ENCODE measurements around the gene ATL2.
"Not testable (repeated sequence)": the region's sequence is repeated elsewhere in the genome, so short reads cannot be mapped to it uniquely, and the experiment has no call there.

The ATL2 gene

DNA sequence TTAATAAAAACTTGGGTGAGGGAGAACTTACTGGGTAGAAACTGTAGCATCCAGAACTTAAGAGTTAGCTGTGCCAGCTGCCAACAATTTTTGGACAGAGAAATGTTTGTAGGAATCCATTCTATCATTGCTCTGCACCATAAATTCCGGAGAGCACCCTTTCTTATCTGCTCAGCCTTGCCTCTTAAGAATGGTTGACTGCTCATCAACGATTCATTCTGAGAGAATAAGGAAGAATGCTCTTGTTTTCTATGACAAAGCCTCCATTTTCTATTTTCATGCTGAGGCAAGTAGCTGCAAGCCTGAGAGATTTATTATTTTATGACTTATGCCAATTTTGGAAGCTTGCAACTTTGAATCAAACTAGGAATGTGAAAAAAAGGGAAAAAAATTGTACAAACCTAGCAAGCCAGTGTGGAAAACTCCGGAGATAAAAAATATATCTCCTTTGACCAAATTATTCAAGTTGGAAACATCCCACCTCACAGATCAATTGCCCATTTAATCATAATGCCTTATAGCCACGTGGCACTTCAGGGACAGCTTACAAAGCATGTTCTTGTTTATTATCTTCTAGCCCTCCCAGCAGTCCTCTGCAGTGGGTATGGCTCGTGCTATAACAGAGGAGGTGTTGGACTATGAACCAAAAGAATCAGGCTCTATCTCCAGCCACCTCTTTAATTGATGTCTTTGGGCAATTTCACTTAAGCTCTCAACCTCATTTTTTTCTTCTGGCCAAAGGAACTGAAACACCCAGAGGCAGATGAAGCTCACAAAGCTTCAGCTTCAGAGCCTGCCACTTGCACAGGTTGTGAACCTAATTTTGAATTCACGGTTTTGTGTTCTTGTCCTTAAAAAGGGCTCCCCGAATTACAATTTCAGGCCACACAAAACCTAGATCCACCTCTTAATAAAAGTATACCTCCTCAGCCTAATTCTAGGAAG is 40.9 kb upstream of the ATL2 start:
- TF ChIP-seq, protein P1, sequence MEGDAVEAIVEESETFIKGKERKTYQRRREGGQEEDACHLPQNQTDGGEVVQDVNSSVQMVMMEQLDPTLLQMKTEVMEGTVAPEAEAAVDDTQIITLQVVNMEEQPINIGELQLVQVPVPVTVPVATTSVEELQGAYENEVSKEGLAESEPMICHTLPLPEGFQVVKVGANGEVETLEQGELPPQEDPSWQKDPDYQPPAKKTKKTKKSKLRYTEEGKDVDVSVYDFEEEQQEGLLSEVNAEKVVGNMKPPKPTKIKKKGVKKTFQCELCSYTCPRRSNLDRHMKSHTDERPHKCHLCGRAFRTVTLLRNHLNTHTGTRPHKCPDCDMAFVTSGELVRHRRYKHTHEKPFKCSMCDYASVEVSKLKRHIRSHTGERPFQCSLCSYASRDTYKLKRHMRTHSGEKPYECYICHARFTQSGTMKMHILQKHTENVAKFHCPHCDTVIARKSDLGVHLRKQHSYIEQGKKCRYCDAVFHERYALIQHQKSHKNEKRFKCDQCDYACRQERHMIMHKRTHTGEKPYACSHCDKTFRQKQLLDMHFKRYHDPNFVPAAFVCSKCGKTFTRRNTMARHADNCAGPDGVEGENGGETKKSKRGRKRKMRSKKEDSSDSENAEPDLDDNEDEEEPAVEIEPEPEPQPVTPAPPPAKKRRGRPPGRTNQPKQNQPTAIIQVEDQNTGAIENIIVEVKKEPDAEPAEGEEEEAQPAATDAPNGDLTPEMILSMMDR (IDR thresholded peaks at IDR 0.05; ENCODE audit: low read depth, low read length): no peak
- H3K4me1 ChIP-seq: no peaks in the 10 kb centered on the region
- DNase-seq: no peak

DNA sequence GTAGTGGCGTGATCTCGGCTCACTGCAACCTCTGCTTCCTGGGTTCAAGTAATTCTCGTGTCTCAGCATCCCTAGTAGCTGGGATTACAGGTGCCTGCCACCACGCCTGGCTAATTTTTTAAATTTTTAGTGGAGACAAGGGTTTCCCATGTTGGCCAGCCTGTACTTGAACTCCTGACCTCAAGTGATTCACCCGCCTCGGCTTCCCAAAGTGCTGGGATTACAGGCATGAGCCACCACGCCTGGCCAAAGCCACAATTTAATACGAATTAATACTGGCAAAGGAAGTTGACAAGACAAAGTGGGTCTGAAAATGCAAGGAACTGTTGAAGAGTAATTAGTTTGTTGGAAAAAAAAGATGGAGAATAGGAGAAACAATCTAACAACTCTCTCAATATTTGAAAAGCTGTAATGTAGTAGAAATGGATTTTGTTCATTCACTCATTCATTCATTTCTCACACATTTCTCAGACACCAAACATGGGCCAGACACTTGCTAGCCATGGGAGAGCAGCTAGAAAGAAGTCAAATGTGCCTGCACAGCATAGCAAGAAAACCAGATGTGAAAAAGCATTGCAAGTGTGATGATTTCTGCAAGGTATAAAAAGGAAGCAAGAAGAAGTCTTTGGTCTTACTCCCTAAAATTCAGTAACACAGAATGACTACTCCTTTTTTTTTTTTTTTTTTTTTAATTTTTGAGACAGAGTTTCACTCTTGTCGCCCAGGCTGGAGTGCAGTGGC is 39.4 kb upstream of the ATL2 start:
- no peaks in the 10 kb centered on the region; the same call in 1 of the 2 replicates for H3K9me3 ChIP-seq
- no peaks in the 10 kb centered on the region for H3K36me3 ChIP-seq
- no peaks in the 10 kb centered on the region for H3K27me3 ChIP-seq
- no peaks in the 10 kb centered on the region for H3K4me1 ChIP-seq
- no peak for DNase-seq
- TF ChIP-seq, protein P1 (IDR thresholded peaks at IDR 0.05; ENCODE audit: low read depth, low read length): no peak
- H3K4me3 ChIP-seq (ENCODE audit: low read depth, low read length): no peak overlapping the region

More for the DNA sequence above, 40.9 kb upstream of the ATL2 start:
- Histone ChIP-seq H3K27me3 (no peaks in the 10 kb centered on the region), H3K36me3 (no peaks in the 10 kb centered on the region), H3K9me3 (no peaks in the 10 kb centered on the region), H3K4me3 (ENCODE audit: low read depth, low read length) (no peak overlapping the region)

DNA sequence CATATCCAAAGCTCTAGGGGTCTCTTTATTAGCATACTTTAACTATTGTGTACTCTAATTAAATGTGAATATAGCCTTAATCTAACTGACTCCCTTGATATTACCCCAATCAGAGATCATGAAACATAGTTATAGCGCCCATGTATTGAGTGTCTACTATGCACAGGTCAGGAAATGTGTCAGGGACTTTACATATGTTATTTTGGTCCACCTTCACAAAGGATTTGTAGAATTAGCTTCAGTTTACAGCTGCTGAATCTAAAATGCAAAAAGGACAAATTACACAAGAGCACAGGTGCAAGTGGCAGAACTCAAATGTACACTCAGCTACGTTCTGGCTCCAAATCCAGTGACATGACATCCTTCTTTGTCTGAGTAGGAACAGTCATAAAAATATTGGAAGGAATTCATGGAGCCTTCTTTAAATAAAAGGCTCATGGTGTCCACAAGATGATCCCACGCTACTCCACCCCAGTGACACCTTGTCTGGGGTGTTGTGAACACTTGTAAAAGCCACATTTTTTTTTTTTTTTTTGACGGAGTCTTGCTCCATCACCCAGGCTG is 38.7 kb upstream of the ATL2 start:
- Histone ChIP-seq H3K4me1 (no peaks in the 10 kb centered on the region), H3K4me3 (ENCODE audit: low read depth, low read length) (no peak overlapping the region), H3K36me3 (no peaks in the 10 kb centered on the region), H3K9me3 (no peaks in the 10 kb centered on the region; the same call in 1 of the 2 replicates), H3K27me3 (no peaks in the 10 kb centered on the region)
- DNase-seq: no peak
- TF ChIP-seq, protein P1 (IDR thresholded peaks at IDR 0.05; ENCODE audit: low read depth, low read length): no peak

DNA sequence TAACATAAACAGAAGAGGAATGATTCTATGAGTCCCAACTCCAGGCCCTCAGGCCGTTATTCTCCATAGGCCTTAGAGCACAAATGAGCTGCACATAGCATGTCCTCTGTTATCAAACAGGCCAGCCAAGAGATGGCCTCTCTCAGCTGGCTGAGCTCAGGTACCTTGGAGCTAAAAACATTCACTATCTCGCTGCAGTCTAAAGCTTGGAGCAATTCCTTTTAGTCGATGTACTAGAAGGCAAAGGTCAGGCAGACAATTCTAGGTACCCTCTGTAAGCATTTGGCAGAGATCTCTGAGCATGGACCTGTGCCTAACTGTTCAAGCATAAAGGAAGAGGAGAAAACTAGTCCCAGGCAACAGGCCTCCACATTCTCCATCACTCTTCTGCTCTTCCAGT is 38.0 kb upstream of the ATL2 start:
- Histone ChIP-seq H3K27me3 (no peaks in the 10 kb centered on the region), H3K4me3 (ENCODE audit: low read depth, low read length) (no peak overlapping the region), H3K9me3 (no peaks in the 10 kb centered on the region; the same call in 1 of the 2 replicates), H3K4me1 (no peaks in the 10 kb centered on the region), H3K36me3 (no peaks in the 10 kb centered on the region)
- TF ChIP-seq, protein P1 (IDR thresholded peaks at IDR 0.05; ENCODE audit: low read depth, low read length): no peak
- DNase-seq: no peak

DNA sequence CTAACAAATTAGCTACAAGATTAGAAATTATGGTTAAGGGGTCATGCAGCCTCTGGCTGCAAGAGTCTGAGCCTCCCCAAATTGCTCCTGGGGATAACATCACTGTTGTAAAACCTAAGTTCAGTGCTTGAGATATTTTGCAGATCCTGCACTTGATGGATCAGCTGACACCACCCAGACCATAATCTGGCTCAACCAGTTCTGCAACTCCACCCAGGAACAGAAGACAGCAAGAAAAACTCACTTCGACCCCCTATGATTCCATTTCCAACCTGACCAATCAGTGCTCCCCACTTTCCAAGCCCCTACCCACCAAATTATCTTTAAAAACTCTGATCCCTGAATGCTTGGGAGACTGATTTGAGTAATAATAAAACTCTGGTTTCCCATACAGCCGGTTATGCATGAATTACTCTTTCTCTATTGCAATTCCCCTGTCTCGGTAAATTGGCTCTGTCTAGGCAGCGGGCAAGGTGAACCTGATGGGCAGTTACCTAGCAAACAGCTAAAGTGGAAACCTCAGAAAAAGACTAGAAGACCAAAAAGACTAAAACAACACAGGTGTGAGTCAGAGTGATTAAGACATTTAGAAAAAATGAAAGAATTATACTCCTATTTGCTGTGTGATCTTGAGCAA is 35.3 kb upstream of the ATL2 start:
- DNase-seq: not testable (repeated sequence)

More for the DNA sequence above, 35.3 kb upstream of the ATL2 start:
- H3K9me3 ChIP-seq; H3K36me3 ChIP-seq; H3K27me3 ChIP-seq; H3K4me1 ChIP-seq; H3K4me3 ChIP-seq (ENCODE audit: low read depth, low read length): not testable (repeated sequence)
